Astrocyte of the cerebellum (primary cell): ENCODE results near the gene KLK5.
"Not testable (repeated sequence)": the region's sequence is repeated elsewhere in the genome, so short reads cannot be mapped to it uniquely, and the experiment has no call there.

ENCODE experiments used
- DNase-seq: peaks from one replicate; pipeline ENCODE4 v3.0.0-alpha.2; 2011; ENCODE audit warnings: low read depth
- H3K4me3 ChIP-seq: 2 replicates; pipeline ENCODE4 v1.5.1; 2011; ENCODE audit warnings: mild to moderate bottlenecking, low read depth, low read length, moderate library complexity
- in situ Hi-C: cut with HindIII; loops from 2 replicates; pipeline ENCODE4 v1.10.0; 2017; ENCODE audit warnings: low sequenced_read_pairs
- TF ChIP-seq, protein P1 (sequence below): IDR thresholded peaks from 2 replicates; pipeline ENCODE4 v1.5.1; 2012; ENCODE audit warnings: low read length, low read depth, moderate library complexity, mild to moderate bottlenecking; ENCODE audit errors: missing control alignments

The KLK5 gene

DNA sequence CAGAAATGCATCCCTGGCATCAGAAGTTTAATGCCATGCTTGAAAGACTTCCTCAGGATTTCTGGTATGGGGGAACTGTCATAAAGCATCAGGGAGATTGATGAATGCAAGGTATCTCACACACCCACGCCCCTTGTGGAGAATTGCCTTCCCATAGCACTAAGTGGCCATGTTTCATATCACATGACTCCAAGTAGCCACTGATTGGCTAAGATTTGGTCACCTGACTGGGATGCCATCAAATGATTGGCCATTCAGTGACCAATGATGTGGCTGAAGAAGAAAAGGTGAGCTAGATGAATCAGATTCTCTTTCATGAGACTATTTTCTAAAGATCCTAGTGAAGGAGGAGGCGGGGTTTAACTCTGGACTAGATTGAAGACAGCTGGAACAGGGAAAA is 41.3 kb upstream of the KLK5 start:
- no peak overlapping the region for H3K4me3 ChIP-seq
- in situ Hi-C loops: no loop called here
- no peak for DNase-seq
- TF ChIP-seq, protein P1, sequence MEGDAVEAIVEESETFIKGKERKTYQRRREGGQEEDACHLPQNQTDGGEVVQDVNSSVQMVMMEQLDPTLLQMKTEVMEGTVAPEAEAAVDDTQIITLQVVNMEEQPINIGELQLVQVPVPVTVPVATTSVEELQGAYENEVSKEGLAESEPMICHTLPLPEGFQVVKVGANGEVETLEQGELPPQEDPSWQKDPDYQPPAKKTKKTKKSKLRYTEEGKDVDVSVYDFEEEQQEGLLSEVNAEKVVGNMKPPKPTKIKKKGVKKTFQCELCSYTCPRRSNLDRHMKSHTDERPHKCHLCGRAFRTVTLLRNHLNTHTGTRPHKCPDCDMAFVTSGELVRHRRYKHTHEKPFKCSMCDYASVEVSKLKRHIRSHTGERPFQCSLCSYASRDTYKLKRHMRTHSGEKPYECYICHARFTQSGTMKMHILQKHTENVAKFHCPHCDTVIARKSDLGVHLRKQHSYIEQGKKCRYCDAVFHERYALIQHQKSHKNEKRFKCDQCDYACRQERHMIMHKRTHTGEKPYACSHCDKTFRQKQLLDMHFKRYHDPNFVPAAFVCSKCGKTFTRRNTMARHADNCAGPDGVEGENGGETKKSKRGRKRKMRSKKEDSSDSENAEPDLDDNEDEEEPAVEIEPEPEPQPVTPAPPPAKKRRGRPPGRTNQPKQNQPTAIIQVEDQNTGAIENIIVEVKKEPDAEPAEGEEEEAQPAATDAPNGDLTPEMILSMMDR: no peak

DNA sequence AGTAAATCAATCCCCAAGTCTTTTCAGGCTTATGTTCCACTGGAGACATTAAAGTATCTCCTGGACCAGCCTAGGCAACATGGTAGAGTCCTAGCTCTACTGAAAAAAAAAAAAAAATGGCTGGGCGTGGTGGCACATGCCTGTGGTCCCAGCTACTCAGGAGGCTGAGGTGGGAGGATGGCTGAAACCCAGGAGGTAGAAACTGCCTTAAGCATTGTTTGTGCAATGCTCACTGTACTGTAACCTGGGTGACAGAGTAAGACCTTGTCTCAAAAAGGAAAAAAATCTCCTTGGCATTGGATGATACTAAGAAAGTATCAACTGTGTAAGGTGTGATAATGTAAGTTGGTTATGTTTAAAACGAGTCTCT is 39.8 kb upstream of the KLK5 start:
- TF ChIP-seq, protein P1: no peak
- no peak overlapping the region for H3K4me3 ChIP-seq
- in situ Hi-C loops: no loop called here
- no peak for DNase-seq

GRCh38 chr19:50984416-50984815 is 31.6 kb upstream of the KLK5 start:
- H3K4me3 ChIP-seq, in situ Hi-C loops, DNase-seq: not testable (repeated sequence)

DNA sequence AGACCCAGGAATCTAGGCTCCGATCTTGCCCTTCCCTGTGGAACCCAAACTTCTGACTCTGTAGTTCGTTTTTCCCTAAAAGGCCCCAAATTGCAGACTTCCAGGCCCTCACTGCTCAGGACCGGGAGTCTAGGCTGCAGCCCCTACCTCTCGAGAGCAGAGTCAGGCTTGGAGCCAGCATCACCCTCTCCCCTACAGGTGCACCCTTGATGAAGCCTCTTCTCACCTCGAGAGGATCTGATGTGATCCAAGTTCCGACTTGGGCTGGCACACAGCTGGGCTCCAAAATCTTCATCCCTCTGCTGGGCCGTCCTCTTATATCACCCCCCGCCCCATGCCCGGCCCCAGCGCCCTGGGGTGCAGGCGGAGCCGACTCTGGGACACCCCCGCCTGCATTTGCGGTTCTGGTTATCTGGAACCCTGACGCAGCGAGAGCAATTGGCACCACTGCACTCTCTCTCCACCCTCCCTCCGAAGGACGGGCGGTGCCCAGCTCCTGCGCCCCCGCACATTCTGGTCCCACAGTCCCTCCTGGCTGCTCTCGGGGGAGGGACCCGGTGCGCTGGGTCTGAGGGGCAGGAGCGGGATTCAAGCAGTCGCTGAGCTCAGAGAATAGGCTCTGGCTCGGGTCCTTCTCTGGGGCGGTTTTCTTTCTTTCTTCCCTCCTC is 30.9 kb upstream of the KLK5 start, which contains the start of gene KLK7:
Gene KLK7, minus strand, starts transcription at position 293 of the 668 bp plus-strand sequence. CDS start 1,518 bp downstream, outside the sequence.
- TF ChIP-seq, protein P1: no peak
- H3K4me3 ChIP-seq: no peak within 1 kb of the TSS
- DNase-seq: no peak
- in situ Hi-C loops: no loop called here

DNA sequence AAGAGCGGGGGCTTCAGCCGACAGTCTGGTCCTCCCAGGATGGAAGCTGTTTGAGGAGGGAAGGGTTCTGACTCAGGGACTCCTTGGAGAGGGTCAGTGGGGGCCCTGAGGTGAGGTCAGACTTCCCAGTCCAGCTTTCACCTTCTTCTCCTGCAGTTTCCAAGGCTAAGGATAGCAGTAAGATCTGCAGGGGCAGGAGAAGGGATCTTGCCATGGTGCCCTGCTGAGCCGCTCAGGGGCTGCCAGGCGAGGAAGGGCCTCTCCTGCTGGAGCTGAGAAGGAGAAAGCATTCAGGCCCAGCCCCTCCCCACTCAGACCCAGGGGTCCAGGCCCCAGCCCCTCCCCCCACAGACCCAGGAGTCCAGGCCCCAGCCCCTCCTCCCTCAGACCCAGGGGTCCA is 29.3 kb upstream of the KLK5 start:
- TF ChIP-seq, protein P1: no peak
- in situ Hi-C loops: no loop called here
- no peak overlapping the region for H3K4me3 ChIP-seq
- no peak for DNase-seq

GRCh38 chr19:50981587-50982146 is 28.8 kb upstream of the KLK5 start:
- TF ChIP-seq, protein P1: no peak
- in situ Hi-C loops: no loop called here
- DNase-seq: no peak

DNA sequence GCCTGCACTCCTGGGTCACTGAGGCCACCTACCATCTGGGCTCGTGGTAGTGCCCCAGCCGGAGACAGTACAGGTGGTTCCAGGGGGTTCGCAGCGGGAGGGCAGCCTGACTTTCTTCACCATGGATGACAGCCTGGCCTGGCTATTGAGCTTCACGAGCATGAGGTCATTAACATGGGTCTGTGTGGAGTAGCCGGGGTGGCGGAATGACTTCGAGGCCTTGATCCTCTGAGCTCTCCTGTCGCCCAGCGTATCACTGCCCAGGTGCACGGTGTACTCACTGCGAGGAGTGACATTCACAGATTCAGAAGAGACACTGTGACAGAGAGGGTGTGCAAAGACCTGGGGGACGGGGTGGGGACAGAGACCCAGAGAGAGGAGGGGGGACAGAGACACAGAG is 27.4 kb upstream of the KLK5 start:
- TF ChIP-seq, protein P1: no peak
- no peak overlapping the region for H3K4me3 ChIP-seq
- in situ Hi-C loops: no loop called here
- DNase-seq: no peak

More at GRCh38 chr19:50981587-50982146, 28.8 kb upstream of the KLK5 start:
- no peak overlapping the region for H3K4me3 ChIP-seq
